ENCODE measurements around the gene OBSL1.

DNA sequence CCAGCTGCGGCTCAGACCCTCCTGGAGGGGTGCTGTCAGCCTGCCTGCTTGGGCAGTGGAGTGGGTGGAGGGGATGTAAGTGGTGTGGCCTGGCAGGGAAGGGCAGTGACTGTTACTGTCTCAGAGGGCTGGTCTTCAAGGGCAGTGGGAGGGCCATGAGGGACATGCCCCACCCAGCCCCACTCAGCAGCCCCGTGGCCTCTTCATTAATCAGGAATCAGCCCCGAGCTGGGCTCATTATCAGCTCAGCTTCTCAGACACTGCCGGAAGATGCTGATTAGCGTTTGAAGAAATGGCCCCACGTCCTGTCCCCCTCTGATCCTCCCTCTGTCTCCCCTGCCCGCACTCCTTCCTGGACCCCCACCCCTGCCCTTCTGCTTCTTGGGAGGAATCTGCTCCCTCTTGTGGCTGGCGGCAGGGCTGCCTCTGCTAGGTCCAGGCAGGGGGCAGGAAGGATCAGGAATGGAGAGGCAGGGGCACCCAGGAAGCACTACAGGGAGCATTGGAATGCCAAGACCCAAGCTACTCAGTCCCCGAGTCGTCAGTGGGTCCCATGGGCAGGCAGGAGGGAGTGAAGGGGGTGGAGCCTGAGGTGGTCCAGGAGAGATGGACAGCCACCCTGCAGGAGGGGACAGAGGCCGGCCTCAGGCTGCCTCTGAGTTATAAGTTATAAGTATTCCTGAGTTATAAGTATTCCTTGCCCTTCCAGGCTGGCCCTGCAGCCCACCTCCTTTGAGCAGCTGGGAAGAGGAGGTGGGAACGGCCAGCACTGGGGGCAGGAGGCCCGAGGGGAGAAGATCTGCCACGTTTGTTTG is 50.1 kb downstream of the OBSL1 start:
- TF ChIP-seq CTCF (IDR thresholded peaks at IDR 0.05) = peak in 1 of 2 donors; percentile 52
- no peak for TF ChIP-seq POLR2AphosphoS5 (IDR thresholded peaks at IDR 0.05)

Measured in suprapubic skin (tissue), 3 donors.